ENCODE results near the gene ATF7. TPM values are rescaled to one million over a fixed set of nuclear protein-coding genes. Genes with fewer than 3 reads are reported as not detected.

The ATF7 gene
- total and polyA plus RNA-seq, 4 donors, result 16.8 to 43.3 (median 31.7) TPM

DNA sequence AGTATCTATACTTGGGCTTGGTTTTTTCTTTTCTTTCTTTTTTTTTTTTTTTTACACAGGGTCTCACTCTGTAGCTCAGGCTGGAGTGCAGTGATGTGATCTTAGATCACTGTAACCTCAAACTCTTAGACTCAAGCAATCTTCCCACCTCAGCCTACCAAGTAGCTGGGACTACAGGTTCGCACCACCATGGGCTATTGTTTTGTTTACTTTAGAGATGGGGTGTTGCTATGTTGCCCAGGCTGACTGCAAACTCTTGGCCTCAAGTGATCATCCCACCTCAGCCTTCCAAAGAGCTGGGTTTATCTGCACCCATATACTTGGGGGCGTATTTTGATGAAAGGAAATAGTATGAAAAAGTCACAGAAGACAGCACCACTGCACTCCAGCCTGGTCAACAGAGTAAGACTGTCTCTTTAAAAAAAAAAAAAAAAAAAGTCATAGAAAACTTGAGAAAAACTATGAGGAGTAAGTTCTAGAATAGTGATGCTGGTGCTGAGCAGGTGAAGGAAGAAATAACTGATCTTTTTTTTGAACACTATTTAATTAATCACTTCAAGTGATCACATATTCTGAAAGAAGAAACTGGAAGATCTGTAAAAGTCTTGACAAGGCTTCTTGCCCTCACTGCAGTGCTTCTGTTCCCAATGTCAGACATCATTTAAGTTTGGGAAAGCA is 65.1 kb downstream of the ATF7 start:
- peaks cover 0 to 3% (median 1%) of the 10 kb centered on the region in 4 donors for H3K36me3 ChIP-seq (ENCODE audit: control insufficient read depth in 4 of 4, insufficient read depth in 4 of 4, low read length in 4 of 4)
- peak overlapping the region; percentile 13 to 47 for H3K27ac ChIP-seq (ENCODE audit: low read depth in 1 of 2, low read length in 1 of 2)

DNA sequence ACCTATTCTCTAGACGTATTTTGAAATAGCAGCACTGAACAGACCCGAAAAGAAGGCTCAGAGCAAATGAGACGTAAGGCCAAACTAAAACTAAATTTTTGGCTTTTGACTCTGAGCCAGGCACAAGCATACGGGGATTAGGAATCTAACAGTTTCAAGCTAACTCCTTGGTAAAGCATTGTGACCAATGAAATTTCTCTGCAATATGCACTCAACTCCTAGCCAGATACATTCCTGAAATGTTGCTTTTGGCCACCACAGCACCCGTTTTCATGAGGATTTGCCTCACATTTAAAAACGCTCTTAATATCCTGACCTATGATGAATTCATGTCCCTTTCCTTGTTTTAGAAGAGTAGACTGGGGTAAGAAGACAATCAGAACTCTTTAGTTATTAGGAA is 65.8 kb downstream of the ATF7 start:
- Histone ChIP-seq H3K4me3 (no peak overlapping the region), H3K4me1 (ENCODE audit: control insufficient read depth in 5 of 5, insufficient read depth in 5 of 5, low read length in 5 of 5) (peaks cover 0 to 15% (median 0%) of the 10 kb centered on the region in 5 donors), H3K27ac (ENCODE audit: low read depth in 1 of 2, low read length in 1 of 2) (no peak overlapping the region), H3K9me3 (ENCODE audit: control insufficient read depth in 4 of 4, insufficient read depth in 3 of 4, low read length in 3 of 4) (no peaks in the 10 kb centered on the region), H3K36me3 (ENCODE audit: control insufficient read depth in 4 of 4, insufficient read depth in 4 of 4, low read length in 4 of 4) (peaks cover 0 to 3% (median 1%) of the 10 kb centered on the region in 4 donors), H3K27me3 (ENCODE audit: control insufficient read depth in 3 of 3, insufficient read depth in 3 of 3, low read length in 2 of 3) (no peaks in the 10 kb centered on the region), H3K9ac (ENCODE audit: insufficient read depth in 1 of 2, low read length in 2 of 2) (no peak overlapping the region)
- no peak for ATAC-seq (ENCODE audit: insufficient read depth, low FRiP score)
- DNase-seq, result no peak
- TF ChIP-seq, protein P1, sequence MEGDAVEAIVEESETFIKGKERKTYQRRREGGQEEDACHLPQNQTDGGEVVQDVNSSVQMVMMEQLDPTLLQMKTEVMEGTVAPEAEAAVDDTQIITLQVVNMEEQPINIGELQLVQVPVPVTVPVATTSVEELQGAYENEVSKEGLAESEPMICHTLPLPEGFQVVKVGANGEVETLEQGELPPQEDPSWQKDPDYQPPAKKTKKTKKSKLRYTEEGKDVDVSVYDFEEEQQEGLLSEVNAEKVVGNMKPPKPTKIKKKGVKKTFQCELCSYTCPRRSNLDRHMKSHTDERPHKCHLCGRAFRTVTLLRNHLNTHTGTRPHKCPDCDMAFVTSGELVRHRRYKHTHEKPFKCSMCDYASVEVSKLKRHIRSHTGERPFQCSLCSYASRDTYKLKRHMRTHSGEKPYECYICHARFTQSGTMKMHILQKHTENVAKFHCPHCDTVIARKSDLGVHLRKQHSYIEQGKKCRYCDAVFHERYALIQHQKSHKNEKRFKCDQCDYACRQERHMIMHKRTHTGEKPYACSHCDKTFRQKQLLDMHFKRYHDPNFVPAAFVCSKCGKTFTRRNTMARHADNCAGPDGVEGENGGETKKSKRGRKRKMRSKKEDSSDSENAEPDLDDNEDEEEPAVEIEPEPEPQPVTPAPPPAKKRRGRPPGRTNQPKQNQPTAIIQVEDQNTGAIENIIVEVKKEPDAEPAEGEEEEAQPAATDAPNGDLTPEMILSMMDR (IDR thresholded peaks at IDR 0.05; ENCODE audit: control extremely low read depth, extremely low read depth), result no peak
- WGBS, 2 donors, result 77 to 82% methylated on average over 6 of the region's 6 CpGs

More for the DNA sequence above, 65.1 kb downstream of the ATF7 start:
- no peak for DNase-seq
- Histone ChIP-seq H3K4me3 (no peak overlapping the region), H3K9me3 (ENCODE audit: control insufficient read depth in 4 of 4, insufficient read depth in 3 of 4, low read length in 3 of 4) (no peaks in the 10 kb centered on the region), H3K4me1 (ENCODE audit: control insufficient read depth in 5 of 5, insufficient read depth in 5 of 5, low read length in 5 of 5) (peaks cover 0 to 16% (median 0%) of the 10 kb centered on the region in 5 donors), H3K27me3 (ENCODE audit: control insufficient read depth in 3 of 3, insufficient read depth in 3 of 3, low read length in 2 of 3) (no peaks in the 10 kb centered on the region), H3K9ac (ENCODE audit: insufficient read depth in 1 of 2, low read length in 2 of 2) (no peak overlapping the region)
- ATAC-seq (ENCODE audit: insufficient read depth, low FRiP score), result no peak
- TF ChIP-seq, protein P1 (IDR thresholded peaks at IDR 0.05; ENCODE audit: control extremely low read depth, extremely low read depth), result no peak
- WGBS, 2 donors, result 92 to 94% methylated on average over 2 of the region's 2 CpGs

- DNase-seq, result no peak
- Histone ChIP-seq H3K4me1 (ENCODE audit: control insufficient read depth in 5 of 5, insufficient read depth in 5 of 5, low read length in 5 of 5) (peaks cover 0 to 15% (median 0%) of the 10 kb centered on the region in 5 donors), H3K36me3 (ENCODE audit: control insufficient read depth in 4 of 4, insufficient read depth in 4 of 4, low read length in 4 of 4) (peaks cover 0 to 4% (median 1%) of the 10 kb centered on the region in 4 donors), H3K4me3 (no peak overlapping the region), H3K27me3 (ENCODE audit: control insufficient read depth in 3 of 3, insufficient read depth in 3 of 3, low read length in 2 of 3) (no peaks in the 10 kb centered on the region), H3K9ac (ENCODE audit: insufficient read depth in 1 of 2, low read length in 2 of 2) (no peak overlapping the region), H3K27ac (ENCODE audit: low read depth in 1 of 2, low read length in 1 of 2) (no peak overlapping the region), H3K9me3 (ENCODE audit: control insufficient read depth in 4 of 4, insufficient read depth in 3 of 4, low read length in 3 of 4) (no peaks in the 10 kb centered on the region)
- ATAC-seq (ENCODE audit: insufficient read depth, low FRiP score), result no peak
- TF ChIP-seq, protein P1 (IDR thresholded peaks at IDR 0.05; ENCODE audit: control extremely low read depth, extremely low read depth), result no peak
- WGBS, 2 donors, result 100% methylated on average over 1 of the region's 1 CpG
Measured at GRCh38 chr12:53558631-53559030, 67.6 kb downstream of the ATF7 start.
